Amniotic stem cell (primary cell): ENCODE measurements around the gene KLF13.
"Not testable (repeated sequence)": the region's sequence is repeated elsewhere in the genome, so short reads cannot be mapped to it uniquely, and the experiment has no call there.

Experiments used
- DNase-seq: peaks from one replicate; lab custom pipeline; 2025; lab: John Stamatoyannopoulos, UW

Gene KLF13

GRCh38 chr15:31346367-31347066 is 19.9 kb downstream of the KLF13 start:
- DNase-seq = no peak

GRCh38 chr15:31347067-31347975 is 20.7 kb downstream of the KLF13 start:
- no peak for DNase-seq

GRCh38 chr15:31347981-31348803 is 21.6 kb downstream of the KLF13 start:
- no peak for DNase-seq

- DNase-seq = no peak
These were observed 22.9 kb downstream of the KLF13 start for GRCh38 chr15:31349233-31350141.

- DNase-seq = no peak
These were observed 24.1 kb downstream of the KLF13 start for GRCh38 chr15:31350771-31351170.

- no peak for DNase-seq
These were observed 25.7 kb downstream of the KLF13 start for GRCh38 chr15:31352339-31352751.

GRCh38 chr15:31352911-31353811 is 26.5 kb downstream of the KLF13 start:
- peak; percentile 6 for DNase-seq

GRCh38 chr15:31353931-31354330 is 27.3 kb downstream of the KLF13 start:
- no peak for DNase-seq

- DNase-seq = not testable (repeated sequence)
These were observed 29.5 kb downstream of the KLF13 start for GRCh38 chr15:31356097-31356496.

GRCh38 chr15:31357148-31357547 is 30.5 kb downstream of the KLF13 start:
- no peak for DNase-seq

GRCh38 chr15:31358163-31358562 is 31.5 kb downstream of the KLF13 start:
- no peak for DNase-seq

GRCh38 chr15:31358957-31359701 is 32.5 kb downstream of the KLF13 start:
- DNase-seq = no peak

- DNase-seq = no peak
These were observed 33.1 kb downstream of the KLF13 start for GRCh38 chr15:31359702-31360111.

- no peak for DNase-seq
These were observed 33.5 kb downstream of the KLF13 start for GRCh38 chr15:31360158-31360561.

GRCh38 chr15:31360843-31361763 is 34.5 kb downstream of the KLF13 start:
- no peak for DNase-seq

GRCh38 chr15:31361764-31362515 is 35.3 kb downstream of the KLF13 start:
- no peak for DNase-seq

GRCh38 chr15:31362886-31363285 is 36.3 kb downstream of the KLF13 start:
- DNase-seq = no peak
